H1 (cell line): Measurements from ENCODE around the gene PPP1R18. TPM values are rescaled to one million over a fixed set of nuclear protein-coding genes. Genes with fewer than 3 reads are reported as not detected.

ENCODE experiments used
- CTCF ChIA-PET: fragments of 300-600 bp; sonication (Branson Sonifier 250); formaldehyde crosslinking; loops from one replicate; lab custom pipeline; 2021; ENCODE audit not compliant: partially characterized antibody; lab: Charles Lee
- POLR2A ChIA-PET: fragments of 300-600 bp; sonication (Branson Sonifier 250); formaldehyde crosslinking; loops from one replicate; lab custom pipeline; 2021; ENCODE audit warnings: inconsistent platforms; ENCODE audit not compliant: partially characterized antibody; lab: Charles Lee
- DNase-seq, 2 experiments: peaks; one replicate each; pipeline versions ENCODE4 v3.0.0 to v3.0.0-alpha.2; 2010 to 2022; ENCODE audit warnings: low spot score in 2 of 2, low read depth in 1 of 2, mixed read lengths in 1 of 2
- FAIRE-seq: peaks from 2 replicates; lab custom pipeline; 2011; peaks lifted over from hg19 to GRCh38; lab: Jason Lieb, UNC
- H2AFZ ChIP-seq: 2 replicates; pipeline ENCODE4 v1.8.1; 2012; ENCODE audit warnings: low read length, inconsistent platforms
- H2AK5ac ChIP-seq: 2 replicates; pipeline ENCODE4 v1.6.1; 2013; ENCODE audit warnings: low read depth, low read length
- H2BK120ac ChIP-seq: replicated peaks from 2 replicates; pipeline ENCODE3; 2013; ENCODE audit warnings: low read depth, low read length, inconsistent platforms
- H2BK12ac ChIP-seq: 2 replicates; pipeline ENCODE4 v1.6.1; 2013; ENCODE audit warnings: low read depth, low read length
- H2BK15ac ChIP-seq: 2 replicates; pipeline ENCODE4 v1.6.1; 2013; ENCODE audit warnings: low read length
- H2BK20ac ChIP-seq: 2 replicates; pipeline ENCODE4 v1.6.1; 2013; ENCODE audit warnings: low read length
- H2BK5ac ChIP-seq: 2 replicates; pipeline ENCODE4 v1.6.1; 2013; ENCODE audit warnings: low read depth, low read length
- H3K14ac ChIP-seq: 2 replicates; pipeline ENCODE4 v1.6.1; 2013; ENCODE audit warnings: inconsistent platforms; ENCODE audit not compliant: insufficient read length
- H3K18ac ChIP-seq: 2 replicates; pipeline ENCODE4 v1.6.1; 2013; ENCODE audit warnings: low read length; ENCODE audit errors: extremely low read depth
- H3K23ac ChIP-seq: 2 replicates; pipeline ENCODE4 v1.6.1; 2013; ENCODE audit warnings: inconsistent platforms; ENCODE audit not compliant: insufficient read length
- H3K23me2 ChIP-seq: 2 replicates; pipeline ENCODE4 v1.6.1; 2013; ENCODE audit warnings: low read depth, low read length
- H3K27ac ChIP-seq: 2 replicates; pipeline ENCODE4 v1.6.1; 2011; ENCODE audit warnings: low read depth, low read length, inconsistent platforms
- H3K27me3 ChIP-seq, 4 experiments: replicated peaks in 1 of 4; 1 replicate in 1 of 4; 2 replicates in 3 of 4; pipeline versions ENCODE4 v1.6.1 to v1.8.1; 2011 to 2013; ENCODE audit warnings: low read length in 3 of 4, mild to moderate bottlenecking in 3 of 4, inconsistent platforms in 2 of 4, mixed read lengths in 2 of 4, moderate library complexity in 1 of 4; ENCODE audit not compliant: control insufficient read depth in 3 of 4, insufficient read depth in 3 of 4; ENCODE audit errors: extremely low read depth in 1 of 4
- H3K36me3 ChIP-seq, 4 experiments: 2 replicates each; pipeline versions ENCODE4 v1.6.1 to v1.8.1; 2011 to 2013; ENCODE audit warnings: mild to moderate bottlenecking in 4 of 4, low read length in 3 of 4, moderate library complexity in 2 of 4, control low read depth in 1 of 4, inconsistent platforms in 1 of 4; ENCODE audit not compliant: insufficient read depth in 4 of 4, control insufficient read depth in 2 of 4
- H3K4ac ChIP-seq: replicated peaks from 2 replicates; pipeline ENCODE3; 2013; ENCODE audit warnings: low read length, low read depth, mixed read lengths, inconsistent platforms; ENCODE audit not compliant: insufficient read length
- H3K4me1 ChIP-seq, 4 experiments: replicated peaks in 1 of 4; 1 replicate in 1 of 4; 2 replicates in 3 of 4; pipeline versions ENCODE4 v1.6.1 to v1.8.1; 2011 to 2013; ENCODE audit warnings: low read length in 3 of 4, inconsistent platforms in 2 of 4, mixed read lengths in 1 of 4; ENCODE audit not compliant: insufficient read depth in 4 of 4, control insufficient read depth in 3 of 4
- H3K4me2 ChIP-seq, 2 experiments: 2 replicates each; pipeline versions ENCODE4 v1.6.1 to v1.8.1; 2011 to 2013; ENCODE audit warnings: low read depth in 2 of 2, low read length in 2 of 2, control low read depth in 1 of 2, inconsistent platforms in 1 of 2, mild to moderate bottlenecking in 1 of 2; ENCODE audit not compliant: insufficient read depth in 1 of 2
- H3K4me3 ChIP-seq, 4 experiments: fragments of 200-600, 300-600 bp in 1 of 4; sonication (generic), shearing (Covaris generic), sonication (Bioruptor Twin) in 1 of 4; 2 replicates each; pipeline versions ENCODE4 v1.5.1 to v1.8.1; 2011 to 2016; ENCODE audit warnings: low read length in 4 of 4, low read depth in 3 of 4, control low read depth in 2 of 4, inconsistent platforms in 2 of 4, mild to moderate bottlenecking in 2 of 4, mixed read lengths in 1 of 4, moderate library complexity in 1 of 4; ENCODE audit not compliant: insufficient read depth in 2 of 4; ENCODE audit errors: extremely low read depth in 1 of 4
- H3K56ac ChIP-seq: replicated peaks from 2 replicates; pipeline ENCODE3; 2013; ENCODE audit warnings: low read depth, mild to moderate bottlenecking, mixed read lengths, low read length, inconsistent platforms; ENCODE audit not compliant: insufficient read length
- H3K79me1 ChIP-seq: 2 replicates; pipeline ENCODE4 v1.6.1; 2013; ENCODE audit warnings: low read depth, low read length, control low read depth
- H3K79me2 ChIP-seq, 2 experiments: 2 replicates each; pipeline versions ENCODE4 v1.6.1 to v1.8.1; 2012 to 2013; ENCODE audit warnings: low read length in 2 of 2, mild to moderate bottlenecking in 2 of 2, inconsistent platforms in 1 of 2; ENCODE audit not compliant: insufficient read depth in 2 of 2, control insufficient read depth in 1 of 2
- H3K9ac ChIP-seq, 4 experiments: replicated peaks in 1 of 4; 1 replicate in 1 of 4; 2 replicates in 3 of 4; pipeline versions ENCODE4 v1.6.1 to v1.8.1; 2011 to 2013; ENCODE audit warnings: low read depth in 3 of 4, low read length in 3 of 4, control low read depth in 2 of 4, mild to moderate bottlenecking in 2 of 4, moderate library complexity in 2 of 4, inconsistent platforms in 1 of 4; ENCODE audit errors: extremely low read depth in 1 of 4
- H3K9me3 ChIP-seq, 2 experiments: 2 replicates each; pipeline versions ENCODE4 v1.6.1 to v1.8.1; 2012 to 2013; ENCODE audit warnings: mild to moderate bottlenecking in 2 of 2, moderate library complexity in 2 of 2, control low read depth in 1 of 2, inconsistent platforms in 1 of 2, low read depth in 1 of 2, low read length in 1 of 2, mixed read lengths in 1 of 2; ENCODE audit not compliant: insufficient read depth in 2 of 2
- H4K20me1 ChIP-seq, 2 experiments: replicated peaks in 1 of 2; 2 replicates each; pipeline versions ENCODE3 to v1.8.1; 2011 to 2013; ENCODE audit warnings: inconsistent platforms in 2 of 2, low read length in 2 of 2, mild to moderate bottlenecking in 1 of 2; ENCODE audit not compliant: insufficient read depth in 2 of 2, control insufficient read depth in 1 of 2
- H4K5ac ChIP-seq: 2 replicates; pipeline ENCODE4 v1.6.1; 2013; ENCODE audit warnings: low read length, low read depth, mixed read lengths, inconsistent platforms; ENCODE audit not compliant: insufficient read length
- H4K8ac ChIP-seq: 2 replicates; pipeline ENCODE4 v1.8.0; 2013; ENCODE audit warnings: mild to moderate bottlenecking, moderate library complexity, low read length, inconsistent platforms; ENCODE audit not compliant: insufficient read depth; ENCODE audit errors: extremely low read depth
- H4K91ac ChIP-seq: replicated peaks from 2 replicates; pipeline ENCODE3; 2013; ENCODE audit warnings: low read length, mixed read lengths, inconsistent platforms; ENCODE audit not compliant: insufficient read length
- WGBS, 2 experiments: shearing (Covaris generic) in 1 of 2; methylation state at CpG; one replicate each; pipeline versions ENCODE4 v1.1.6 to v1.1.7; 2013 to 2015; ENCODE audit warnings: low lambda C conversion rate in 2 of 2, mixed read lengths in 2 of 2, inconsistent platforms in 1 of 2, low coverage in 1 of 2, missing lambda C conversion rate in 1 of 2; ENCODE audit not compliant: insufficient replicate concordance in 2 of 2, insufficient coverage in 1 of 2, insufficient read length in 1 of 2; ENCODE audit errors: extremely low coverage in 1 of 2, missing lambda C conversion rate in 1 of 2; 5-methylcytosine and 5-hydroxymethylcytosine counted together
- polyA plus RNA-seq, 7 experiments: library from polyadenylated mRNA; depleted of rRNA in 3 of 7; stranded (reverse) in 5 of 7; unstranded in 2 of 7; fragments of >200 nt in 5 of 7; fragments of 200-250 nt in 2 of 7; gene quantifications; 1 replicate in 5 of 7; 2 replicates in 1 of 7; 4 replicates in 1 of 7; pipeline versions ENCODE4 v1.2.1 to v1.2.3, GENCODE V29; 2011 to 2013; ENCODE audit warnings: missing spikeins in 2 of 7, mixed read lengths in 2 of 7
- total RNA-seq: library from RNA; stranded (reverse); fragmentation: NEBNext Ultra II Directional; extraction: Animal tissue kit (Norgen Biotek cat#: 25700); gene quantifications from 2 replicates; pipeline ENCODE4 v1.2.1, GENCODE V29; 2021

The PPP1R18 gene
- total and polyA plus RNA-seq, 2 of the 8 experiments (the other 6 are each of a cell fraction or from before 2014, with no cell fraction given): 25.1 to 29.1 TPM

- Histone ChIP-seq H3K23ac (no peak overlapping the region), H3K9me3 (no peaks in the 10 kb centered on the region), H2BK20ac (no peak overlapping the region), H3K4ac (no peak overlapping the region), H2BK5ac (peak overlapping the region; percentile 35; the same call in 1 of the 2 replicates), H2BK120ac (no peak overlapping the region), H3K4me1 (peaks cover 7 to 48% (median 31%) of the 10 kb centered on the region in 4 experiments), H3K56ac (no peak overlapping the region), H3K79me2 (peaks cover 0 to 20% of the 10 kb centered on the region in 2 experiments; a peak in 3 of 4 replicates), H2BK12ac (no peak overlapping the region), H3K79me1 (peaks cover 4% of the 10 kb centered on the region; the same call in 1 of the 2 replicates), H2AFZ (no peak overlapping the region), H3K36me3 (no peaks in the 10 kb centered on the region; a peak in 1 of 8 replicates), H3K27me3 (no peaks in the 10 kb centered on the region), H3K27ac (no peak overlapping the region), H3K23me2 (peaks cover 15% of the 10 kb centered on the region), H2BK15ac (peak overlapping the region; percentile 46; the same call in 1 of the 2 replicates), H3K9ac (peak overlapping the region in 1 of 4 experiments; percentile 21; a peak in 1 of 7 replicates), H3K14ac (no peak overlapping the region), H4K91ac (no peak overlapping the region), H4K20me1 (peaks cover 3 to 5% of the 10 kb centered on the region in 2 experiments), H3K4me3 (peak overlapping the region; percentile 49 to 97 (median 80); a peak in 5 of 8 replicates), H4K8ac (0 out of 2 replicates have a peak overlapping the region, but pooled peaks have one; percentile 37), H3K4me2 (peak overlapping the region; percentile 96 to 98), H2AK5ac (no peak overlapping the region; the same call in 1 of the 2 replicates), H4K5ac (no peak overlapping the region), H3K18ac (peak overlapping the region; percentile 48; the same call in 1 of the 2 replicates)
- FAIRE-seq (no peak), DNase-seq (no peak)
- CTCF ChIA-PET: interaction anchor here (0.6 to 11.0 kb wide), 11 partner anchors 10 to 230 kb away, joined by 3 to 147 read pairs (median 4); partner anchors contain the start of genes ATAT1 and DHX16
- WGBS, 2 experiments: 69% methylated on average over 29 of the region's 29 CpGs; no CpG with 5 or more reads in 1 of the 2 experiments
- POLR2A ChIA-PET: interaction anchor here (0.6 to 18.7 kb wide), 8 partner anchors 9 to 39 kb away, joined by 3 to 388 read pairs (median 4); partner anchors contain the start of genes MDC1 and TUBB
These were observed 1.1 kb downstream of the PPP1R18 start for GRCh38 chr6:30685157-30686008.
